HG03060 (cell line): ENCODE data around the gene THBS2.
"Not testable (repeated sequence)": the region's sequence is repeated elsewhere in the genome, so short reads cannot be mapped to it uniquely, and the experiment has no call there.

ENCODE experiments used
- ATAC-seq: cut with Tn5 transposase; IDR thresholded peaks from one replicate; pipeline ENCODE4 v1.9.1; 2021; ENCODE audit warnings: low read depth, moderate number of reproducible peaks; ENCODE audit not compliant: unreplicated experiment

THBS2 gene

GRCh38 chr6:169189182-169189581 is 64.5 kb downstream of the THBS2 start:
- no peak for ATAC-seq

DNA sequence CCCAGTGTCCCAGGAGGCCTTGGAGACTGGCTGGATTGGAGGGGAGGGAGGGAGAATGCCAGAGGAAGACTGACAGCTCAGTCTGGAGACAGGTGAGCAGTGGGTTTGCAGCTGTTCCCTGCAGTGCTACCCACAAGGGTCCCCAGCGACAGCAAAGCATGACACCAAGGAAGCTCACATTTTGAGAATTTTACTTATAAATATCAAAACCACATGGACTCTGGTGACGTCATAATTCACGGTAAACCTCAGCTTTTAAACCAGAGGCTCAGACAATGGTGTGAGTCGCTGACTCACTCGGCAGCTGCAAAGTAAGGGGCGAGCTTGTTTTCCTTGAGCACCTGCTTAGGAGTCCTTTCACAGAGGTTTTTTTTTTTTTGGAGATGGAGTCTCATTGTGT is 65.2 kb downstream of the THBS2 start:
- ATAC-seq: no peak

- no peak for ATAC-seq
These were observed 65.6 kb downstream of the THBS2 start for GRCh38 chr6:169188051-169188470.

- ATAC-seq: no peak
These were observed 67.0 kb downstream of the THBS2 start for GRCh38 chr6:169186496-169187169.

GRCh38 chr6:169185692-169186485 is 67.8 kb downstream of the THBS2 start:
- no peak for ATAC-seq

DNA sequence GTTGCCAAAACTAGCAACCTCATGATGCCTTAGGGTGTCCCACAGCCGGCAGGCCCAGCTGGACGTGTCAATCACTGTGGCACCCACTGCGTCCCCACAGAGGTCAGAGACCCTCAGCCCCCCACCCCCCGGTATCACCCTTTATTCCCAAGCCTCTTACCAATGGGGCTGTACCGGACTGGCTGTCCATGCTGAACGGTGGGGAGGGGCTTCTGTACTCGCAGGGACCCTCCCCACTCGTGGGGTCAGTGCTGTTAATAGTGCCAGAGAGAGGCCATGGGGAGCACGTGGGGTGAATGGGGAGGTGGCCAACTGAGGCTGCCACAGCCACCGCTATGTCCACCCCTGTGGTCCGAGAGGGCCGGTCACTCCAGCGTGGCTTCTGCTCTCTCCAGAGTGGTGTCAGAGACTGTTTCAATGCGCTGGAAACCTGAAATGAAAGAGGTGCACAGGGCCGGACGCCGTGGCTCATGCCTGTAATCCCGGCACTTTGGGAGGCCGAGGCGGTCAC is 68.6 kb downstream of the THBS2 start:
- ATAC-seq: no peak

DNA sequence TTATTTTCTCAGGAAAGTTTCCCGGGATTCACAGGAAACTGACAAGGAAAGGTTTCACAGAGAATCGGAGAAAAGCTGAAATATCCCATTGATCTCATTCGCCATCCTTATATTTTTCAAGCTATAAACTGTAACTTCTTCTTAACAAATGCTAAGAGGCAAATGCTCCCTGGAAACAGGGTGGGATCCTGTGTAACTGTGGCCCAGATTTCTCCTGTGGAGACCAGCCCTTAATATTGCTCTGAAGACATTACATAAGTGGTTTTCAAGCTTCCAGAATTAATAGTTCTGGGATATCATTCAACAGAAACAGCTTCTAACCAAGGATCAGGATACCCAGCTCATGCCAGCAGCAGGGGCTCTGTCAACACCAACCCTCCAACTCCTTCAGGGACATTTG is 69.2 kb downstream of the THBS2 start:
- no peak for ATAC-seq

- ATAC-seq: no peak
These were observed 70.4 kb downstream of the THBS2 start for GRCh38 chr6:169183233-169183632.

- not testable (repeated sequence) for ATAC-seq
These were observed 73.8 kb downstream of the THBS2 start for GRCh38 chr6:169179831-169180230.

DNA sequence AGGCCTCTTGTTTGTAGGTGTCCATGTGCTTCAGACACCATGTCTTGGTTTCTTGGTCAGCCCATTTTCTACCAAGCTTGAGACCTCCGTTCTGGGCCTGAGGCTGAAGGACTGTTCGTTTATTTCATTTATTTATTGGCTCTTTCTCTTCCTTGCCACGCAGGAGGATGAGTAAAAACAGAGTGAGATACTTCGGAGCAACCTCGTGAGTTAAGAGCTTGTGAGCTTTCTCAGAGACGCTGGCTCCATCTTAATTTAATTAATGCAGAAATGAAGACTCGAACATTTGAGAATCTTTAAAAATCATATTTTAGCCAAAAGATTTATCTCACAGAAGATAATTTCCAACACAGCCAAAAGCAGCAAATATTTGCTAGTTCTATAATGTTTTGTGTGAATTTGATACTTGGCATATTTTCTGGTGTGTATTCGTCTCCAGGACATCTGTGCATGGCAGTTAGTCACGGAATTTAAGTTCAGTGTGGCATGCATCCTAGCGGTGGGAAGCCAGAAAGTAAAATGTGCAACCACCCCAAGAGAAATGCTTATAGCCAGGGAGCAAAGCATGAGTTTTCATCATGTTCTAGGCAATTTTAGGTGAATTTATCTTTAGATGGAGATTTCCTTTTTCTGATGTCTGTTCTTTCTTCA is 76.0 kb downstream of the THBS2 start:
- ATAC-seq: no peak

- ATAC-seq: no peak
These were observed 77.2 kb downstream of the THBS2 start for GRCh38 chr6:169176361-169176991.

DNA sequence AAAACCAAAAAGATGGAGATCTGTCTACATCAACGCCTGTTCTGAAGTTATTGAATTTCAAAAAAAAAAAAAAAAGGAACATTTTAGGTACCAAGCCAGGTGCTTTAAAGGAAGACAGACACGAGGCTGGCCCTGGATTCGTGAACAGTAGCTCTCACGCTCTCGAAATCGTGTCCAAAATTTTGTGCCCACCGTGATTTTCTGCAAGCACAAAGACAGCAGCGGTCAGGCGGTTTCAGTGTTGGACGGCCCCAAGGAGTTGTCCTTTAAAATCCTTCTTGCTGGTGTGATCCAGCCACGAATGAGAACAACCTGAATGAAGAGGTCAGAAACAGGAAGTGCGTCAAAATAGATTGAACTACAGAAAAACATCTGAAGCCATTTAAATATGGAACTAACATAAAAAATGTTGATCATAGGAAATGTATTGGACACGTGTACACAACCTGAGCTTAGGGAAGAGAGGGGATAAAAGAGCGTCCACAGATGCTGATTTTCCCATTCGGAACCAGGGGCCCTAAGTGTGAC is 78.2 kb downstream of the THBS2 start:
- ATAC-seq: no peak

DNA sequence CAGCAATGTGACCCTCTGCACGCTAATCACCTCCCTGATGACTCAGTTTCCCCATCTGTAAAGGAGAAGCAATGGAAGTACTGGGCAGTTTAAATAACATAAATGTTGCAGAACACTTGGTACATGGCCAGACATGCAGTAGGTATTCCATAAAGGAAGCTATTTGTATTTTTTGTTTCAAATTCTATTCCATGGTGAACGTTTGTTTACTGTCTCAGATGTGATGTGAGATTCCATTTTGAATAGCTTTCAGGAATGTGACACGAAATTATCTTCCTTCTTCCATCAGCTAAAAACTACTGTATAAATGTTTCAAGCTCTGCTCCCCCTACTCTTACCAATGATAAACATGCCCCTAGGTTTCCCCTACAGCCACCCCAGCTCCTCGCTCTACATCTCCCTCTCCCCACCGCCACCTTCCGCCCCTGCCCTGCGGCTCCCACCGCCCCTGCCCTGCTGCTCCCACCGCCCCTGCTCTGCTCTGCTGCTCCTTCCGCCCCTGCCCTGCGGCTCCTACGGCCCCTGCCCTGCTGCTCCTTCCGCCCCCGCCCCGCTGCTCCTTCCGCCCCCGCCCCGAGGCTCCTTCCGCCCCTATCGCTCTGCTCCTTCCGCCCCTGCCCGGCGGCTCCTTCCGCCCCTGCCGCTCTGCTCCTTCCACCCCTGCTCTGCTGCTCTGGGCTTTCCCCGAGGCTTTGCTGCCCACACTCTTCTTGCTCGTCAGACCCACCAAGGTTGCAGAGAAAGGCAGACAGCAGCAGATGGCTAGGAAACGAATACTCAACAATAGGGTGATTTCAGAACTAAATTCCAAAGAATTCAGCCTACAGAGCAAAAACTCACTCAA is 78.9 kb downstream of the THBS2 start:
- ATAC-seq: no peak

GRCh38 chr6:169173532-169174268 is 79.9 kb downstream of the THBS2 start:
- ATAC-seq: no peak

- ATAC-seq: no peak
These were observed 80.7 kb downstream of the THBS2 start for GRCh38 chr6:169172946-169173345.

- ATAC-seq: no peak
These were observed 81.2 kb downstream of the THBS2 start for GRCh38 chr6:169172456-169172855.

DNA sequence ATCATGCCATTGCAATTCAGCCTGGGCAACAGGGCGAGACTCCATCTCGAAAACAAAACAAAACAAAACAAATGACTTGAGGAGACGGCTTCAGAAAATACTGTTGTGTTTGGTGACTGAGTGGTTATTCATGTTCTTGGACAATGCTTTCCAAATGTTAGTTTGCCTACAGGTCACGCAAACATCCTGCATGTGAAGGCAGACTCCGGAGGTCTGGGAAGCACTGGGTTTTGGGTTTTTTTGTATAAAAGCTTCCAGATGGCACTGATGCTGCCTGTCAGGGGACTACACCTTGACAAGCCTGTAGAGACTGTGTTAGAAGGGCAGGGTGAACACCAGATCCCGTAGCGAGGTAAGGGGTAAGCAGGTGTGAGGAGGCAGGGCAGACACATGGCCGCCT is 81.7 kb downstream of the THBS2 start:
- no peak for ATAC-seq

GRCh38 chr6:169171016-169171415 is 82.6 kb downstream of the THBS2 start:
- no peak for ATAC-seq

GRCh38 chr6:169170583-169170955 is 83.1 kb downstream of the THBS2 start:
- ATAC-seq: no peak
